AG20443 (cell line): ENCODE data around the gene RAI2.
"Not testable (repeated sequence)": the region's sequence is repeated elsewhere in the genome, so short reads cannot be mapped to it uniquely, and the experiment has no call there.

ENCODE experiments used
- DNase-seq: peaks from one replicate; pipeline ENCODE4 v3.0.0; 2012; ENCODE audit warnings: low spot score, mixed read lengths

Gene RAI2

DNA sequence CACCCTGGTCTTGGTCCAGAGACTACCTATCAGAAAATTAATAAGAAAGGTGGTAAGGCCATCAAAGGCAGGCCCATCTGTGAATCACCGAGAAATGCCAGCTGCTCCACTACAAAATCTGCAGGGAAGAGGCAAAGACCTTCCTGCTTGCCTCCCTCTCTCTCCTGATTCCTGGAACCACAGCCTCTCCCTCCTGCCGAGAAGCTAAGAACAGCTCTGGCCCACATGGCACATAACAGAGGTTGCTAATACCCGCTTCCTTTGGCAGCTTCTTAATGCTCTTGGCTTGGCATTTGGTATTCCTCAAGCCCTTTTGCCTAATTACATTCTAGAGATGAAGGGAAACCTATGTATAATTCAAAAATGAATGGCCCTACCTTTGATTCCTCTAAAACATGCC lies 32.9 kb downstream of the RAI2 start:
- DNase-seq, result no peak

DNA sequence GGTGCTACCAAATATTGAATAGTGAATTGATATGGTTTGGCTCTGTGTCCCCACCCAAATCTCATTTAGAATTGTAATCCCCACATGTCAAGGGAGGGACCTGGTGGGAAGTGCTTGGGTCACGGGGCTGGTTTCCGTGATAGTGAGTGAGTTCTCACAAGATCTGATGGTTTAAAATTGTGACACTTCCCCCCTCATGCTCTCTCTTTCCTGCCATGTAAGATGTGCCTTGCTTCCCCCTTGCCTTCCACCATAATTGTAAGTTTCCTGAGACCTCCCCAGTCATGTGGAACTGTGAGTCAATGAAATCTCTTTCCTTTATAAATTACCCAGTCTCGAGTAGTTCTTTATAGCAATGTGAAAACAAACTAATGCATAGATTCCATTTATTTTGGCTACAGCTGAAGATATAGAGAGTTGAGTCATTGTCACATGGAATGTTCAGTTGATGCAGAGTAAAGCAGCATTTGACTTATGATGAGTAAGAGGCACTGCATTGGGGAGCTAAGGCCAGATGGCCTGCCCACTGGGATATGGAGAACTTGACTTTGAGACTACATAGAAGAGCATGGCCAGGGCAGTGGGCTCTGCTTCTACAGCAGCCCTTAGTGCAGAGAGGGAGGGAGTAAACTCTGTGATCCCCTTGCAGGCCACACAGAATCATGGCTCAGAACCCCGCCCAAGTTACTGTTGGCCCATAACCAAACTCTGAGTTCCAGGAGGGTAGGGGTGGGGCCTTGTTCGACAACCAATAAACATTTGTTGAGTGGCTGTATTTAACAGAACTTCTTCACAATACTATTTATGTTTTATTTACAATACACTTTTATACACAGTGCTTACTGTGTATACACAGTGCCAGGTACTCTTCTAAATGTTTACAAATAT lies 34.2 kb downstream of the RAI2 start:
- DNase-seq, result no peak

DNA sequence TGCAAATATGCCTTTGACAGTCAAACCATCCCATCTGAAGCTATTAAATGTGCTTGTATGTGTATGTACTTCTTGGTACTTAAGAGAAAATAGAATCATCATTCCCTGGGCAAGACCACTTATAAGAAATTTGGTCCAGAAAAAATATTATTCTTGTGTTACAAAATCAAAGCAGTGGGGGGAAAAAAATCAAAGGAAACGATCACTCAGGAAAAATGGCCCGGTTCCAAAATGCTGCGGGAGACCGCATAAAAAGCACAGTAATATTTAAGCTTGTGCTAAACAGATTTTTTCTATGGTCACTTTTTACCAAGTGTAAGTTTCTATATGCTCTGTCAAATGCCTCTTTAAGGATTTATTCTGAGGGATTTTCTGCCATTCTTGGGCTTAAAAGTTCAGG lies 36.1 kb downstream of the RAI2 start:
- DNase-seq, result no peak

DNA sequence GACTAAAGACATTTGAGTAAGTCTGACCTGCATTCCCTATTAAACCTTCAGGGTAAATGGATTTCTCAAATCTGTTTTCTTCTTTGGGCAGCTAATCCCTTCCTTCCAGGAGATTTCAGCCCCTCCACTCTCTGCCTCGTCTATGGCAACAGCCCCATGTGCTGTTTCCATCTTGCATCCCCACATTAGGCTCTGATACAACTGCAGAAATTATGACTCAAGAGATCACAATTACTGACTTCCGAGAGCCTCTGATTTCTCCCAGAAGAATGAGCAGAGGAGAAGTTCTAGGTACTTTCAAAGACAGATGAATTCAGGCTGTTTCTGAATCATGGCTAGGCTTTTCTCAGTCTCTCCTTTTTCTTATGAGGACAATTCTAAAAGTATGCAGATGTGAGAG lies 38.7 kb downstream of the RAI2 start:
- DNase-seq, result peak; percentile 11

DNA sequence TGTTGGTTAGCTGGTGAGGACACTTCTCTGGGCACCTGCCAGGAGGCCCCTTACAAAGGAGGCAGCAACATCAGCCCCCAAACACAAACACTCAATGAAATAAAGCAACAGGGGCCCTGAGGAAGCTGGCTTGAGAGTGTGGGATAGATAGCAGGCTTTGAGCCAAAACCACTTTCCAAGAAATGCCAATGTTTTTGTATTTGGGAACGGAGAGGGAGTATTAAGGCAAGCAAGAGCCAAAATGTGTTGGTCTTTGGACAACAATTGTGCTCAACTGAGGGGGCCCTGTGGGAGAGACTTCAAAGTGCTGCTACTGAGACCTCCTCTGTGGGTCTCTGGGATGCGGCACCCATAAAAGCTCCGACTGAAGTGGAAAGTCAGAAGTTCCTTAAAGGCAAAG lies 41.0 kb downstream of the RAI2 start:
- no peak for DNase-seq

DNA sequence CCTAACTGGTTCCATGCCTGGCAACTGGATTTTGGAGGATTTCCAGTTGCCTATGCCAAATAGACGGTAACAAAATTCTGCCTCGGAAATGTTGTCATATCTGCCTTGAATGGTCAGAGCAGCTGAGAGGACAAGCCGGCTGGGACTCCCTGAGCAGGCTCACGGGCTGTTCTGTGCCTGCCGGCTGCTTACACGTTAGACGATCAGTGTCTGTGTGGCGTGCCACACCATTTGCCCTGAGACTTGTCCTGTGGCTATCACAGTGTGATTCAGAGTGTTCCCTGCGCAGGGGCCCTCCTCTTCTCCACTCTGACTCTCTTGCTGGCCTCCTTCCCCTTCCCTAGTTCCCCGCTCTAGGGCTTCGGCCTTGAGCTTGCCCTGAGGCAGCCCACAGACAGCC lies 42.4 kb downstream of the RAI2 start:
- DNase-seq, result no peak

DNA sequence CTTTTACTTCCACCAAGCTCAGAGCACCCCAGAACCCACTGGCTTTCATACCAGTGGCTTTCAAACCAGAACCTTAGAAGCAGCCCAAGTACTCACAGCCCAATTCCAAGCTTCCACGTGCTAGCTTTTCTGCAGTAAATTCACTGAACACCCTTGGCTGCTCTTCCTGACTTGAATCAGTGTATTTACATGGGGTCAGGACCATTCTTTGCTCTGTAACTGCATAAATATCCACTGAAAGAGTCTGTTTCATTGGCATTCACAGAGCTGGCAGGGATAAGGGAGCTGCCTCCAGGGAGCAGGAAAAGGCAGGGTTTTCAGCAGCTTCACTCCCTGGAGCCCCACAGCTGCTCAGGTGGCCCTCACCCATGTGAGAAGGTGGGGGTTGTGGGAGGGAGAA lies 43.8 kb downstream of the RAI2 start:
- DNase-seq, result no peak

DNA sequence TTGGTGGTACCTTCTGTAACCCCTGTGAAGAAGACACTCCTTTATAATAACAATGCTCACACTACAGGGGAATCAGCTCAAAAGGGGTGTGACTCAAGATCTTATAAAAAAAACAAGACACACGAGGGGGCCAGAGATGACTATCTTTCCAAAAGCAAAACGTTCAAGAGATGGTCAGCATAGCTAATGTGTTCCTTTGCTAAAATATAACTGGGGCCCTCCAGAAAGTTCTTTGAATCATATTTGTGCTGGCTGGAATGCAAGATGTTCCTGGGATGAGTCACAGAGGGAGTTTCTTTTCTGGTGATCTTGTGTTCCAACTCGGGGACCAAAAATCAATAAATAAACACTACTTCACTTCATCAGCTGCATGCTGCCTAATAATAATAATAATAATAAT lies 46.5 kb downstream of the RAI2 start:
- peak; percentile 33 for DNase-seq

DNA sequence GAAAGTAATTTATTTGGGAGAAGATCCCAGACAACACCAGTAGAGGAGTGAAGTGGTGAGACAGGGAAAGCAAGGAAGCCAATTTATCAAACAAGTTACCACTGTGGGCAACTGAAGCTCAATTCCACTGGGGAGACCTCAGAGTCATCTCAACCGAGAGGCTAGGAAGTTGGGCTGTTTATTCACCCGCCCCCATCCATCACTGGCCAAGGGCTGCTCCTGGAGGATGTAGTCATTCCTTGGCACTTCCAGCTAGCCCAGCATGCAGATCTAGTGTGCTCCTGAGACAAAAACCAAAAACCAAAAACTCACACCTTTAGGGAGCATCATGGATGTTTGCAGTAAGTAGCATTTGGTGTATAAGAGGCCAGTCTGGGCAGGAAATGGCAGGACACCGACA lies 47.0 kb downstream of the RAI2 start:
- no peak for DNase-seq

DNA sequence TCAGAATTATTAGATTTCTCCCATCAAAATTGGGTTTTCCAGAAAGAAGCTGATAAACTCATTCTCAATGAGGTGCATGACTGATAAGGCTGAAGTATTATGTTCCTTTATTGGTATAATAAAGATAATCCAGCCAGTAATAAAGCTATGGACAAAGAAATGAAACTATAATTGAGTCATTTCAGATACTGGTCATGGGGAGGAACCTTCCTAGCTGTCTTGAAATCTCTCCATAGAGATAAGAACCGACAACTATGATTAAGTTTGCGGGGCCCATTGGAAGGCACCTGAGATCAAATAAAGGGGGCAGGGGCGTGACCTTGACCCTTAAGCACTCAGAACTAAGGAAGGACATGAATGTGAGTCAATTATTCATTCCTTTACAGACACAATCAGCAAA lies 47.8 kb downstream of the RAI2 start:
- DNase-seq, result no peak

DNA sequence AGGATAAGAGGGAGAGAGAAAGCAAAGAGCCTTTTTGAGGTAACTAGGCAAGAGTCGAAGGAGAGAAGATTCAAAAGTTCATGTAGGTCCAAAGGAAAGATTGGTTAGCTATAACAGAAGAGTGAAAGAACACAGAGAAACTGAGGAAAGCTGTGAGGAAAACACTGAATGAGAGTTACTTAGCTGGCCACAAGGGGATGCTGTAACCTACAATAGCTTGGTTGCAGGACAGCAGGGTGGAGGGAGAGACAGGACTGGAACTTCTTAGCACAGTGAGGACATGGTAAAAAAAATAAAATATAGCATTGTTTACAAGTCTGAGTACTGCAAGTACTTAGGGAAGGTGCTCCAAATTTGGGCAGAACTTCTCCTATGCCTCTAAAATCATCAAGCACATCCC lies 48.3 kb downstream of the RAI2 start:
- DNase-seq, result no peak

DNA sequence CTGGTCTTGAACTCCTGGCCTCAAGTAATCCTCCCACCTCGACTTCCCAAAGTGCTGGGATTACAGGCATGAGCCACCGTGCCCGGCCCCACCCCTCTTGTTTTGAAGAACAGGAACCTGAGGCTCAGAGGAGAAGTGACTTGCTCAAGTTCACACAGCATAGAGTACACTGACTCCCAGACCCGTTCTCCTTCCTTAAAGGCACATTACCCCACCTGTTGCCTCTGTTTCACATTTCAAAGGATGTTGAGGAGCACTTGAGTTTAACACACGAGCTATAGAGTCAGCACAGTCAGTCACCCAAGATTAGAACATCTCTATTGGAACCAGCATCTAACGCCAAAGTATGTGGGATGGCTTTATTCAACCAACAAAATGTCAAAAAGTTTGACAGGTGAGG lies 51.1 kb downstream of the RAI2 start:
- DNase-seq, result no peak

DNA sequence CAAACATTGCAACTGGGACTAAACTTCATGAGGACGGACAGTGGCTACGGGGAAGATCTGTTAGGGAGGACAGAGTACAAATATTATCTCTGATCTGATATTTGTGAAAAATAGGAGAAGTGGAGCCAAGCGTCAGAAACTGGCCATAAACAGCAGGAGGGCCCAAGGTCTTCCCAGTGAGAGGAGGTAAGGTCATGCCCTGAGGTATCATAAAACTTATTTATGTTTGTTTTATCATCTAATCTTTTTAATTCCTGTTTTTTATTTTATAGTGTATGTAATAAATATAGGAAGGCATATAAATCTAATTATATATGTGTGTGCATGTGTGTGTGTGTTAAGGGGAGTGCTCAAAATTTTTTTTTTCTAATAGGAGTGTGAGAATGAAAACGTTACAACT lies 51.8 kb downstream of the RAI2 start:
- DNase-seq, result no peak

DNA sequence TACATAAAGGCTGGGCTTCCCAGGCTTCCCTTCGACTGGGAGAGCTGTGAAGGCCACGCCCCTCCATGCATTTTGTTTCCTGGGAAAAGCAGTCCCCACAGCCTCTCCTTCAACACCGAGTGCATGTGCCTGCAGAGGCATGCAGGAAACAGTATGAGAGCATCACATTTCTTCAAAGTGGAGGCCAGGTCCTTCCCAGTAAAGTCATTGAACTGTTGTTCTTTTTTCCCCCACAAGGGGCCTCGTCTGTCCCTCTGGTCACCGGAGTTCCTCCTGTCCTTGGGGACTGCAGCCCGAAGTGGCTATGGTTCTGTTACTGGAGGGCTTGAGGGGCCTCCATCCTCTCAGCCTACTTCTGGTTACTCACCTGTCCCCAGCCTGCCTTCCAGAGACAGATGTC lies 56.0 kb downstream of the RAI2 start:
- no peak for DNase-seq

DNA sequence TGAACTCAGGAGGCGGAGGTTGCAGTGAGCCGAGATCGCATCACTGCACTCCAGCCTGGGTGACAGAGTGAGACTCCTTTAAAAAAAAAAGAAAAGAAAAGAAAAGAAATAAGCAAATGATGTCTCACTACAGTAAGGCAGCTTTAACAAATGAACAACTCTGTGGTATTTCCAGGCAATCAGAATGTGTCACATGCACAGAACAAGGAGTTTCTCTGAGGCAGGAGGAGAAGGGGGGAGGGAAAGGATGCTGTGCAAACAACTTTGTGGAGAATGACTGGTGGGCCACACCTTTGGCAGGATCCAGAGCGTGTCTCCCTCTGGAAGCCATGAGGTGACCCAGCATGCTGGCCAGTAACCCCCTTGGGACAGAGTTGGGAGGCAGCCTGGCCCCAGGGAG lies 57.6 kb downstream of the RAI2 start:
- DNase-seq, result no peak

DNA sequence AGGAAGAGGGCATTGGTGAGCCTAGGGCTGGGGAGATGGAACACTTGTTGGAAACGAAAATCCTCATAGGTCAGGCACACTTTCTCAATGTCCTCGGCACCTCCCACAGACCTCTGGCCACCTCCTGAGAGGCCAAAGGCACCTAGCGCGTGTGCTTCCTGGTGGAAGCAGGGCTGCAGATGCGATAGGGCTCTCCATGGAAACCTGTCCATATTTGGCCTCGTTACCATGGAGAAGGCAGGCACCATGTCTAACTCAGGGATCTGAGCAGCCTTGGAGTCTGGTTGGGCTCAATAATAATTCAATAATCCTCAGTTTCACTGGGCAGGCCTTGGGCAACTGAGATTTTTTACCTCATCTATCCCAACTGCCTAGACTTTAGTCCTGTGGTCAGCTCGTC lies 58.3 kb downstream of the RAI2 start:
- DNase-seq, result no peak

DNA sequence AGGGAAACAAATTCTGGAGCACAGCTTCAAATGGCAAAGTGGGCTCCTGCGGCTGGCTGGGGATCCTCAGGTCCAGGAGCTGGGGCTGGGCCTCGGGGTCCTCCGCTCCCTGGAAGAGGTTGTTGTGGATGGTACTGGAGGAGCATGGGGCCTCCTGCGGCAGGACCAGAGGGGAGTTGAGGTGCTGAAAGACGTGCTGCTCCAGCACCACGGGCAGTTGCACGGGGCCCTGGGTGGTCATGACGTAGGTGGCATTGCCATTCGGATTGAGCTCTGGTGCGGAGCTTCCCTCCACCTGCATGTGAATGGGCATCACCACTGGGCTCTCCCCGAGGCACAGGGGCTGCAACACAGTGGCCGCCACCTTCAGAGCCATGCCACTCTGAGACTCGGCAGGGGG lies 59.7 kb downstream of the RAI2 start:
- no peak for DNase-seq

DNA sequence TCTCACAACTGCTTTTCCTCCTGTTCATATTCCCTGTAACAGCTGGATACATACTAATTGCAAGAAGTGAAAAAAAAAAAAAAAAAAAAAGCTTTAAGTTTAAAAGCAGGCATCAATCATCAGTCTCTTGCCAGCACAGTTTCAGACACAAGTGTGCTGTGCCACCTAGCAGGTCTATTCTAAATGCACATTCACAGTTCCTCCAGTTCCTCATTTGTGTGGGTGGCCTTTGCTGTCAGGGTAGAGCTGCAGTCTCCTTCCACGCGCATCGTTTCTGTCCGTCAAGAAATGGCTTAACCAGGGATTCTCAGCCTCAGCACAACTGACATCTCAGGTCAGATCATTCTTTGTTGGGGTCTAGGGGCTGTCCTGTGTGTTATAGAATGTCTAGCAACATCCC lies 62.2 kb downstream of the RAI2 start:
- no peak for DNase-seq

DNA sequence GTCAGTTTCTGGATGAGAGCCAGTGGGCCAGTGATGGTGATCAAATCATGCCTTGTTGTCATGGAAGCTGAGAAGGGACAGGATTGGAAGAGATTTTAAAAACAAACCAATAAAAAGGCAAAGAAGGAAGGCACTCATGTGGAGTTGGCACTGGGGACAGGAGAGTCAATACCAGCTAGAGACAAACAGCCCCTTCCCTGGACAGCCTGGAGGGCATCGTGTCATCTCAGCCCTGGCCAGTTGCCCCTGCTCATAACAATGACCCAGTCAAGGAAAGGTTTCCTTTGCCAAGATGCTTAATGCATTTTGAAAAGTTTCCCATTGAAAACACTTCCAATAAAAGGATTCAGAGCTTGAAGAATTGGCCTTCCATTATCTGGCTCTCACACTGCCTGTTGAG lies 68.3 kb downstream of the RAI2 start:
- no peak for DNase-seq

DNA sequence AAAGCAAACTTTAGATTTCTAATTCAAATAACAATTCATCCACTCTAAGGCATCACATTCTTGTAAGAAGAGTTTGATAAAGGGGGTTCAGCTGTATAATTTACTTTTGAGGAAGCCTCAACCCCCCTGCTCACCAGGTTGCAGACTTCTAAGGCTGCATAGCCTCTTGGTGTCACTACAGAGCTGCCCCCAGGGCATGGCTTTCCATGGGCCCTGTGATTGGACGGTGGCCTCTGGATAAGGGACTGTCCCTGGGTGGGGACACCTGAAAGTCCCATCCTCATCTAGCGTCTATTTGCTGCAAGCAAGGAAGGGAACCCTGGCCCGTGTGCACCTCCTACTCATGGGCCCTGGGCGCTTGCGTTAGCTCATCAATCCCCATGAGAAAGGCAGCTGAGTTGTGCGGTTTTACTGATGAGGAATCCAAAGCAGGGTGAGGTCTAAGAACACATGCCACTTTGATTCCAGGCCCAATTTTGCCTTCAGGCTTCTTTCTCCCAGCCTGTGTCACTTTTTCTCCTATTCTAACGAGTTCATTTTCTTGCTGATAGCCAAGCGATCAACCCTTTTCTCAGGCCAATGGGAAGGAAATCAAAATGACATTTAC lies 72.0 kb downstream of the RAI2 start:
- DNase-seq, result no peak

DNA sequence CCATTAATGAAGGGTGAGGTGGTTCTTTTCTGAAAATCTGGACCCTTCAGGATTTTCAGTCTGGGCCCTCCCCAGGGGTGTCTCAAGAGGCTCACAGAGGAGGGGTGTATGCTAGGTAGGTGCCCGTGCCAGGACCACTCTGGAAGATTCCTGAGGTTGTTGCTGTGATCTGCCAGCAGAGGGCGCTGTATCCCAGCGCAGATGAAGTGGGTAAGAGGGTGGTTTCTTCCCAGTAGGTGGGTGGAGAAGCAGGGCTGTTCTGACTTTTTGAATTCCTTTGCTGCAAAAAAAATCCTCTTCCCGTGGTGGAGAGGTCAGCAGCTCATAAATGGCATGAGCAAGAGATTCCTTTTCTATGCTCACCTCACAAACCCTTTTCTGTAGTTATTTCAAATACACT lies 72.7 kb downstream of the RAI2 start:
- peak; percentile 73 for DNase-seq

DNA sequence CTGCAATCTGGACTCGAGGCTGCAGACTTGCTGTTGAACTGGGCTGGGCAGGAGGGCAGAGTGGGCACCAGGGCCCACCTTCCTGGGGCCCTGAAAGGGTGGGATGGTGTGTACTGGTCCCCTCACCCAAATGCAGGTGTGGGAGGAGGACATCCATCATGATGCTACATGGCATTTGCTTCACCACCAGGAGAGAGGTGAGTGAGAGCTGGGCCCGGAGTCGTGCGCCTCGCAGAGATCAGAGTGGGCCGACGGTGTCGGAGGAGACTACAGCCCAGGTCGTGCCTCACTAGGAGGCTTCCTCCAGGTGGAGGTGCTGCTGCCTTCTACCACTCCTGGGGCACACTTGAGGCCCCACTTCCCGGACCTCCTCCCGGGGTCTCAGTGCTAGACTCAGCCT lies 73.5 kb downstream of the RAI2 start:
- no peak for DNase-seq

DNA sequence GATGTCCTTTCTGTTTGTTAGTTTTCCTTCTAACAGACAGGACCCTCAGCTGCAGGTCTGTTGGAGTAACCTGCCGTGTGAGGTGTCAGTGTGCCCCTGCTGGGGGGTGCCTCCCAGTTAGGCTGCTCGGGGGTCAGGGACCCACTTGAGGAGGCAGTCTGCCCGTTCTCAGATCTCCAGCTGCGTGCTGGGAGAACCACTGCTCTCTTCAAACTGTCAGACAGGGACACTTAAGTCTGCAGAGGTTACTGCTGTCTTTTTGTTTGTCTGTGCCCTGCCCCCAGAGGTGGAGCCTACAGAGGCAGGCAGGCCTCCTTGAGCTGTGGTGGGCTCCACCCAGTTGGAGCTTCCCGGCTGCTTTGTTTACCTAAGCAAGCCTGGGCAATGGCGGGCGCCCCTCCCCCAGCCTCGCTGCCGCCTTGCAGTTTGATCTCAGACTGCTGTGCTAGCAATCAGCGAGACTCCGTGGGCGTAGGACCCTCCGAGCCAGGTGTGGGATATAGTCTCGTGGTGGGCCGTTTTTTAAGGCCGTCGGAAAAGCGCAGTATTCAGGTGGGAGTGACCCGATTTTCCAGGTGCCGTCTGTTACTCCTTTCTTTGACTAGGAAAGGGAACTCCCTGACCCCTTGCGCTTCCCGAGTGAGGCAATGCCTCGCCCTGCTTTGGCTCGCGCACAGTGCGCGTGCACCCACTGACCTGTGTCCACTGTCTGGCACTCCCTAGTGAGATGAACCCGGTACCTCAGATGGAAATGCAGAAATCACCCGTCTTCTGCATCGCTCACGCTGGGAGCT lies 74.3 kb downstream of the RAI2 start:
- not testable (repeated sequence) for DNase-seq
